Loucy (cell line): ENCODE results near the gene NQO2.

Experiments
- EZH2phosphoT487 ChIP-seq: fragments of 200-600 bp; IDR thresholded peaks from 2 replicates; pipeline ENCODE4 v1.6.1; 2018; ENCODE audit warnings: antibody characterized with exemption, mild to moderate bottlenecking, moderate library complexity, borderline replicate concordance
- TF ChIP-seq, protein P1 (sequence below): fragments of 200-600 bp; sonication (generic); conservative IDR thresholded peaks from 2 replicates; pipeline ENCODE4 v1.5.1; 2014; ENCODE audit warnings: mild to moderate bottlenecking, antibody characterized with exemption, low read length

- TF ChIP-seq, protein P1, sequence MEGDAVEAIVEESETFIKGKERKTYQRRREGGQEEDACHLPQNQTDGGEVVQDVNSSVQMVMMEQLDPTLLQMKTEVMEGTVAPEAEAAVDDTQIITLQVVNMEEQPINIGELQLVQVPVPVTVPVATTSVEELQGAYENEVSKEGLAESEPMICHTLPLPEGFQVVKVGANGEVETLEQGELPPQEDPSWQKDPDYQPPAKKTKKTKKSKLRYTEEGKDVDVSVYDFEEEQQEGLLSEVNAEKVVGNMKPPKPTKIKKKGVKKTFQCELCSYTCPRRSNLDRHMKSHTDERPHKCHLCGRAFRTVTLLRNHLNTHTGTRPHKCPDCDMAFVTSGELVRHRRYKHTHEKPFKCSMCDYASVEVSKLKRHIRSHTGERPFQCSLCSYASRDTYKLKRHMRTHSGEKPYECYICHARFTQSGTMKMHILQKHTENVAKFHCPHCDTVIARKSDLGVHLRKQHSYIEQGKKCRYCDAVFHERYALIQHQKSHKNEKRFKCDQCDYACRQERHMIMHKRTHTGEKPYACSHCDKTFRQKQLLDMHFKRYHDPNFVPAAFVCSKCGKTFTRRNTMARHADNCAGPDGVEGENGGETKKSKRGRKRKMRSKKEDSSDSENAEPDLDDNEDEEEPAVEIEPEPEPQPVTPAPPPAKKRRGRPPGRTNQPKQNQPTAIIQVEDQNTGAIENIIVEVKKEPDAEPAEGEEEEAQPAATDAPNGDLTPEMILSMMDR: no peak
- TF ChIP-seq EZH2phosphoT487: no peak
Observed at GRCh38 chr6:2966347-2966746, 33.3 kb upstream of the NQO2 start.
